Brain microvascular endothelial cell (primary cell): ENCODE measurements around the gene FBXL14.
A peak's percentile ranks its signal among the peaks of the same experiment; 100 is the strongest.

Experiments
- DNase-seq: peaks from one replicate; pipeline ENCODE4 v3.0.0-alpha.2; 2020
- H3K27ac ChIP-seq: fragments of 250-450 bp; sonication (Bioruptor Pico); 2 replicates; pipeline ENCODE4 v1.5.1; 2020; ENCODE audit warnings: mild to moderate bottlenecking, moderate library complexity
- H3K27me3 ChIP-seq: fragments of 250-450 bp; sonication (Bioruptor Pico); replicated peaks from 2 replicates; pipeline ENCODE4 v1.5.1; 2020; ENCODE audit warnings: mild to moderate bottlenecking
- H3K36me3 ChIP-seq: fragments of 250-450 bp; sonication (Bioruptor Pico); replicated peaks from 2 replicates; pipeline ENCODE4 v1.5.1; 2020; ENCODE audit warnings: mild to moderate bottlenecking
- H3K4me3 ChIP-seq: 2 replicates; pipeline ENCODE4 v1.5.1; 2011; ENCODE audit warnings: low read depth, mild to moderate bottlenecking, control low read depth, low read length, moderate library complexity
- in situ Hi-C: cut with HindIII; loops from 2 replicates; pipeline ENCODE4 v1.10.0; 2017; ENCODE audit warnings: low sequenced_read_pairs, low pct_ligation_motif_present
- TF ChIP-seq, protein P1 (sequence below): IDR thresholded peaks from 2 replicates; pipeline ENCODE4 v1.5.1; 2011; ENCODE audit warnings: low read depth, mild to moderate bottlenecking, moderate library complexity, low read length, control low read depth, inconsistent platforms; ENCODE audit errors: missing control alignments

The FBXL14 gene

DNA sequence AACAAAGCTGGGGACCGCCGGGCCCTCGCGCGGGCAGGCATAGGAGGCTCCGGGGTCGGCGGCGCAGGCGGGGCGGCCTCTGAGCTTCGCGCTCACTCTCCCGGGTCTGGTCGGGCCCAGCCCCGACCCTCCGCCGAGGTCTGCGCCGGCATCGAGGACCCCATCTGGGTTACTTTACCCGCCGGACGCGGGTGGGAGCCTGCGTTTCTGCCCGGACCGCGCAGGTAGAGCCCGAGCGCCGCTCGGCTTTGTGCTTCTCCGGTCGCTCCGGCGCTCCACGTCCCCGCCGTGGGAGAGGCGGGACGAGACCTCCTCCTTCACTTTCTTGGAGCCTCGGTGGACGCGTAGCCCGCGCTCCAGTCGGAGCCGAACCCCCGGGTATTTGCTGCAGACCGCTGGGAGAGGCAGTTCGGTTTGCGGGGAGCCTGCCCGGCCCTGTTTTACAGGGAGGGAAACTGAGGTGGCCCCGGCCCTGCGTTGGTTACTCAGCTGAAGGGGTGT is 63.2 kb downstream of the FBXL14 start:
- Histone ChIP-seq H3K27ac (no peak overlapping the region), H3K36me3 (no peaks in the 10 kb centered on the region), H3K27me3 (no peaks in the 10 kb centered on the region), H3K4me3 (peak overlapping the region; percentile 61)
- in situ Hi-C loops = no loop called here
- TF ChIP-seq, protein P1, sequence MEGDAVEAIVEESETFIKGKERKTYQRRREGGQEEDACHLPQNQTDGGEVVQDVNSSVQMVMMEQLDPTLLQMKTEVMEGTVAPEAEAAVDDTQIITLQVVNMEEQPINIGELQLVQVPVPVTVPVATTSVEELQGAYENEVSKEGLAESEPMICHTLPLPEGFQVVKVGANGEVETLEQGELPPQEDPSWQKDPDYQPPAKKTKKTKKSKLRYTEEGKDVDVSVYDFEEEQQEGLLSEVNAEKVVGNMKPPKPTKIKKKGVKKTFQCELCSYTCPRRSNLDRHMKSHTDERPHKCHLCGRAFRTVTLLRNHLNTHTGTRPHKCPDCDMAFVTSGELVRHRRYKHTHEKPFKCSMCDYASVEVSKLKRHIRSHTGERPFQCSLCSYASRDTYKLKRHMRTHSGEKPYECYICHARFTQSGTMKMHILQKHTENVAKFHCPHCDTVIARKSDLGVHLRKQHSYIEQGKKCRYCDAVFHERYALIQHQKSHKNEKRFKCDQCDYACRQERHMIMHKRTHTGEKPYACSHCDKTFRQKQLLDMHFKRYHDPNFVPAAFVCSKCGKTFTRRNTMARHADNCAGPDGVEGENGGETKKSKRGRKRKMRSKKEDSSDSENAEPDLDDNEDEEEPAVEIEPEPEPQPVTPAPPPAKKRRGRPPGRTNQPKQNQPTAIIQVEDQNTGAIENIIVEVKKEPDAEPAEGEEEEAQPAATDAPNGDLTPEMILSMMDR = no peak
- DNase-seq = no peak

DNA sequence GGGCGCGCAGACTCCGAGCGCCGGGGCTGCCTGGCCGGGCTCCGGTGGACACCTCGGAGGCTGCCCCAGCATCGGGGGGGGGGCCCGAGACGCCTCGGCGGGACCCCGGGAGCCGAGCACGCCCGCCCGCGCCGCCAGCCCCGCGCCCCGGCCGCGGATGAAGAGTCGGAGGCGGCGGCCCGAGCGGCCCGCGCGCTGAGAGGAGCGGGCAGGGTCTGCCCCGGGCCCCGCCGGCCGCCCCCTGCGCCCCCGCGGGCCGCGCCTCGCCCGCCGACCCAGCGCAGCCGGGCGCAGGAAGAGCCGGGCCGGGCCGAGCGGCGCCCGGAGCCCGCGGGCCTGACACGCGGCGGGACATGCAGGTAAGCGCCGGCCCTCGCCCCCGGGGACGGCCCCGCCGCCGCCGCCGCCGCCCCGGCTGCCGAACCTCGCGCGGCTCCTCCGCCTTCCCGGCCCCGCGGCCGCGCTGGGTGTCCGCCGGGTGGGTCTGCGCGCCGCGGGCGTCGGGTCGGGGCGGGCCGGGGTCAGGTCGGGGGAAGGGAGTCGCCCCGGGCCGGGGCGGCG is 63.7 kb downstream of the FBXL14 start:
- H3K4me3 ChIP-seq = peak overlapping the region; percentile 61
- DNase-seq = no peak
- TF ChIP-seq, protein P1 = no peak
- no peaks in the 10 kb centered on the region for H3K36me3 ChIP-seq
- H3K27ac ChIP-seq = no peak overlapping the region
- no peaks in the 10 kb centered on the region for H3K27me3 ChIP-seq
- in situ Hi-C loops = no loop called here

DNA sequence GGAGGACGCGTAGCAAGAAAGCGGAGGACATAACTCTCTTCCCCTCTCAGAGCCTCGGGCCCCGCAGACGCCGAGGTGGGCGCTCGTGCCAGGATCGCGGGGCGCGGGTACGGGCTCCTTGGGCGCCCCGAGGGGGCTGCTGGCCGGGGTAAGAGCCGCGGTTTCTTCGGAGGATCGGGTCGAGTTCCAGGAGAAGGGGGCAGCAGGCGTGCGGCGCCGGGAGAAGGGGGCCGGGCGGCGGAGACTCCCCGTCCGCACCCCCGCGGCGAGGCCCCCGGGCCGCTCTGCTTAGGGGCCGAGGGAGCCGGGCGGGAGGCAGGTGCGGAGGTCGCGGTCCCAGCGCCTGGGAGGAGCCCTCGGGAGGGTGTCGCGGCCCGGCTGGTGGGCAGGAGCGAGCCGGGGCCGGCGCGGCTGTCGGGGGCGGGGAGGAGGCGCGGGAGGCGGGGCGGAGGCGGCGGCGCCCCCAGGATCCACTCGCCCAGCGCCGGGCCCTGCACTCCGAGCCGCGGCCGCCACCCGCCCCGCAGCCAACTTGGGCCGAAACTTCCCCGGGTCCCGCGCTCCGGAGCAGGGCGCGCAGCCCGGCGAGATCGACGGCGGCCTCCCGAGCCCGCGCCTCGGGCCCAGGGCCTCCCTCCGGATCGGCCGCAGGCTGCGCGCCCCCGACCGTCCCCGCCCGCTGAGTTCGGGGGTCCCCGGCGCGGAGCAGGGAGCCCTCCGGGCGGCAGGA is 64.4 kb downstream of the FBXL14 start:
- H3K4me3 ChIP-seq = peak overlapping the region; percentile 48
- TF ChIP-seq, protein P1 = no peak
- H3K27me3 ChIP-seq = no peaks in the 10 kb centered on the region
- no peaks in the 10 kb centered on the region for H3K36me3 ChIP-seq
- DNase-seq = no peak
- no peak overlapping the region for H3K27ac ChIP-seq
- in situ Hi-C loops = no loop called here

DNA sequence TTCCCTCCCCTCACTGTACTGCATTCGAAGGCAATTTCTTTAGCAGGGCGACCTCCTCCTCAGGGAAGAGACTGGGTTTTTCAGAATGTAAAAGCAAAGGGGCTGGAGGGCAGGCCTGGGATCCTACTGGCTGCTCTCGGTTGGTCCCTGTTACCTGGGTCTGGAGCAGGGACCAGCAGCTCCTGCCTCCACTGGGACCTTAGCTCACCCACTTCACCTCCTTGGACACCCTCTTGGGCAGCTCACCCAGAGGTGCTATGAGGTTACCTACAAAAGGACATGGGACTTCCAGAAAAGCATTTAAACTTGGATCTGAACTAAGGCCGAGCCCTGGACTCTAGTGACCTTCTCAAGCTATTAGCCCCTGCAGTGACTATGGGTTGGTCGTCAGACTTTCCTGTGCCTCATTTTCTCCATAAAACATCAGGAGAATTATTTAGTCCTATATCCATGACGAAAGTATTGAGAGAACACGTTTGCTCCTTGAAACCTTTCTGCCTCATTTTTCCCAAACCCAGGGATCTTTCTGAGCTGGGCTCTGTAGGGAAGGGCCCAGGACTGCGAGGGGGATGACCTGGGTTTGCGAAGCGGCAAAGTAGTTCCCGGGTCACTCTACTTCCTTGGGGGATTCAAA is 65.0 kb downstream of the FBXL14 start:
- H3K36me3 ChIP-seq = no peaks in the 10 kb centered on the region
- H3K4me3 ChIP-seq = peak overlapping the region; percentile 48
- no peaks in the 10 kb centered on the region for H3K27me3 ChIP-seq
- in situ Hi-C loops = no loop called here
- TF ChIP-seq, protein P1 = no peak
- no peak for DNase-seq
- H3K27ac ChIP-seq = no peak overlapping the region

DNA sequence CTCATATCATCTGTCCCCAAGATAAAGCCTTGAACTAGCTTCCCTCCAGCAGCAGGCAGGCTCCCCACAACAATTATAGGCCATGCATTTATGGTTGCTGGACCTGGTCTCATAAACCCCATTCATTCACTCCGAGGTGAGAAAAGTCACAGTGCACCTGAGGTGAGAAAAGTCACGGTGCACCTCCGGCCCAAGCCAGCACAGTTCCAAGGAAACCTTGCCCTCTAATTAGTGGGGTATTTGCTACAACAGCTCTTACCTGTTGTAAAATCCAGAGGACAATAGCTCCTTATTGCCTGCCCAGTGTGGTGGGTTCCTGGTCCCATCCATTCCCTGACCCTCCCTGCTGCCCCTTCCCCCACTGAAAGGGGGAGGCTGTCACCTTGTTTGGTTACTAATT is 65.6 kb downstream of the FBXL14 start:
- H3K36me3 ChIP-seq = no peaks in the 10 kb centered on the region
- no peak overlapping the region for H3K4me3 ChIP-seq
- TF ChIP-seq, protein P1 = no peak
- H3K27me3 ChIP-seq = no peaks in the 10 kb centered on the region
- no peak for DNase-seq
- no peak overlapping the region for H3K27ac ChIP-seq
- in situ Hi-C loops = no loop called here
